T-cell (primary cell): ENCODE results near the gene RYK. TPM values are rescaled to one million over a fixed set of nuclear protein-coding genes. Genes with fewer than 3 reads are reported as not detected.

ENCODE experiments used
- ATAC-seq, 4 experiments: fragments of 200-7000 bp in 3 of 4; fragments of 150-1000 bp in 1 of 4; cut with Tn5 transposase; replicated peaks in 1 of 4; 1 replicate in 3 of 4; 2 replicates in 1 of 4; pipeline ENCODE4 v1.10.0; 2021; ENCODE audit warnings: moderate library complexity in 3 of 4, mild to moderate bottlenecking in 2 of 4, moderate number of reproducible peaks in 1 of 4
- CTCF ChIA-PET, 2 donors: fragments of 300-600 bp; sonication (Branson Sonifier 250); formaldehyde crosslinking; loops; one replicate each; lab custom pipeline; 2022; ENCODE audit warnings: antibody characterized with exemption in 2 of 2; lab: Charles Lee
- POLR2A ChIA-PET, 2 donors: fragments of 300-600 bp; sonication (Branson Sonifier 250); formaldehyde crosslinking; loops; one replicate each; lab custom pipeline; 2022; ENCODE audit warnings: antibody characterized with exemption in 2 of 2; lab: Charles Lee
- DNase-seq, 35 experiments: peaks; one replicate each; pipeline versions ENCODE4 v3.0.0 to v3.0.0-alpha.2; 2013 to 2023
- H3K27ac ChIP-seq: one replicate; pipeline ENCODE4 v1.5.1; 2013; ENCODE audit warnings: low read length
- H3K27me3 ChIP-seq, 2 experiments: replicated peaks in 1 of 2; 1 replicate in 1 of 2; 2 replicates in 1 of 2; pipeline versions ENCODE4 v1.6.1 to v1.7.0; 2013; ENCODE audit warnings: low read length in 1 of 2, mixed read lengths in 1 of 2; ENCODE audit not compliant: control insufficient read depth in 2 of 2, insufficient read depth in 2 of 2; ENCODE audit errors: extremely low read depth in 1 of 2
- H3K36me3 ChIP-seq, 2 donors: 1 replicate in 1 of 2; 2 replicates in 1 of 2; pipeline versions ENCODE4 v1.6.1 to v1.7.0; 2013; ENCODE audit warnings: low read length in 1 of 2; ENCODE audit not compliant: control insufficient read depth in 2 of 2, insufficient read depth in 1 of 2; ENCODE audit errors: extremely low read depth in 1 of 2
- H3K4me1 ChIP-seq, 2 experiments: 1 replicate in 1 of 2; 2 replicates in 1 of 2; pipeline versions ENCODE4 v1.6.1 to v1.7.0; 2013; ENCODE audit warnings: low read length in 2 of 2, mixed read lengths in 1 of 2; ENCODE audit not compliant: insufficient read depth in 2 of 2, control insufficient read depth in 1 of 2; ENCODE audit errors: extremely low read depth in 1 of 2
- H3K4me3 ChIP-seq, 2 donors: 1 replicate in 1 of 2; 2 replicates in 1 of 2; pipeline versions ENCODE4 v1.5.1 to v1.7.0; 2013; ENCODE audit warnings: mild to moderate bottlenecking in 2 of 2, low read length in 1 of 2, moderate library complexity in 1 of 2; ENCODE audit not compliant: control insufficient read depth in 1 of 2; ENCODE audit errors: extremely low read depth in 1 of 2
- H3K9me3 ChIP-seq: 2 replicates; pipeline ENCODE4 v1.7.0; 2013
- H3K27ac Mint-ChIP-seq, 2 donors: one replicate each; pipeline ENCODE4 v1.8.0; 2020 to 2021; ENCODE audit warnings: mild to moderate bottlenecking in 2 of 2, mixed read lengths in 2 of 2
- H3K27me3 Mint-ChIP-seq, 2 donors: one replicate each; pipeline ENCODE4 v1.8.0; 2021 to 2022; ENCODE audit warnings: mixed read lengths in 2 of 2
- H3K36me3 Mint-ChIP-seq: one replicate; pipeline ENCODE4 v1.8.0; 2021; ENCODE audit warnings: mixed read lengths
- H3K4me1 Mint-ChIP-seq, 3 donors: one replicate each; pipeline ENCODE4 v1.8.0; 2020 to 2022; ENCODE audit warnings: mixed read lengths in 3 of 3, mild to moderate bottlenecking in 1 of 3
- H3K4me3 Mint-ChIP-seq, 3 donors: one replicate each; pipeline ENCODE4 v1.8.0; 2020 to 2022; ENCODE audit warnings: mild to moderate bottlenecking in 3 of 3, mixed read lengths in 3 of 3, moderate library complexity in 3 of 3
- H3K9me3 Mint-ChIP-seq, 3 donors: one replicate each; pipeline ENCODE4 v1.8.0; 2020 to 2022; ENCODE audit warnings: mixed read lengths in 3 of 3
- WGBS: methylation state at CpG from one replicate; pipeline ENCODE4 v1.1.5; 2013; ENCODE audit warnings: missing lambda C conversion rate; ENCODE audit not compliant: insufficient coverage; 5-methylcytosine and 5-hydroxymethylcytosine counted together
- total RNA-seq, 35 experiments: library from RNA in 6 of 35; stranded (reverse) in 6 of 35; fragments of 120-200 nt in 1 of 35; gene quantifications; one replicate each; pipeline versions ENCODE4 v1.2.1 to v1.2.4 and lab custom pipeline; 2013 to 2026

RYK gene
- total RNA-seq, 5 donors from 2014 or later (not counting 1 experiment from before 2014, with no cell fraction given) = 33.6 to 46.3 (median 38.0) TPM

- Histone ChIP-seq H3K4me3 (no peak overlapping the region), H3K9me3 (no peaks in the 10 kb centered on the region), H3K27me3 (no peaks in the 10 kb centered on the region), H3K36me3 (peaks cover 4 to 29% of the 10 kb centered on the region in 2 donors), H3K27ac (no peak overlapping the region), H3K4me1 (no peaks in the 10 kb centered on the region)
- ChIA-PET CTCF (interaction anchor here (0.7 to 1.1 kb wide), 2 partner anchors 22 to 271 kb away, joined by 3 to 4 read pairs; no protein-coding TSS in a partner anchor), POLR2A (interaction anchor here in 1 of 2 donors (0.7 kb wide), 2 partner anchors 8 to 48 kb away, joined by 3 to 6 read pairs; no protein-coding TSS in a partner anchor)
- Mint-ChIP-seq H3K4me1 (no peaks in the 10 kb centered on the region), H3K9me3 (no peaks in the 10 kb centered on the region), H3K27ac (no peak overlapping the region), H3K4me3 (no peak overlapping the region), H3K36me3 (peaks cover 39% of the 10 kb centered on the region), H3K27me3 (no peaks in the 10 kb centered on the region)
- no peak for DNase-seq
- ATAC-seq = no peak
- no CpG with 5 or more reads among the region's 3 CpGs for WGBS
Observed at GRCh38 chr3:134190250-134190649, 60.4 kb downstream of the RYK start.

GRCh38 chr3:134189849-134190248 lies 60.8 kb downstream of the RYK start:
- ChIA-PET CTCF (interaction anchor here (0.7 to 1.1 kb wide), 2 partner anchors 22 to 272 kb away, joined by 3 to 4 read pairs; no protein-coding TSS in a partner anchor), POLR2A (interaction anchor here in 1 of 2 donors (0.7 kb wide), 2 partner anchors 8 to 48 kb away, joined by 3 to 6 read pairs; no protein-coding TSS in a partner anchor)
- Mint-ChIP-seq H3K4me3 (no peak overlapping the region), H3K36me3 (peaks cover 38% of the 10 kb centered on the region), H3K27ac (no peak overlapping the region), H3K4me1 (no peaks in the 10 kb centered on the region), H3K27me3 (no peaks in the 10 kb centered on the region), H3K9me3 (no peaks in the 10 kb centered on the region)
- Histone ChIP-seq H3K27me3 (no peaks in the 10 kb centered on the region), H3K9me3 (no peaks in the 10 kb centered on the region), H3K27ac (no peak overlapping the region), H3K4me3 (no peak overlapping the region), H3K4me1 (no peaks in the 10 kb centered on the region), H3K36me3 (peaks cover 4 to 27% of the 10 kb centered on the region in 2 donors)
- ATAC-seq = no peak
- DNase-seq = no peak

- no peaks in the 10 kb centered on the region for H3K9me3 Mint-ChIP-seq
- CTCF ChIA-PET = no interaction called here
- DNase-seq = no peak
Observed at GRCh38 chr3:134186391-134186790, 64.3 kb downstream of the RYK start.

GRCh38 chr3:134180761-134181160 lies 69.9 kb downstream of the RYK start:
- H3K4me3 ChIP-seq = no peak overlapping the region
- Mint-ChIP-seq H3K9me3 (no peaks in the 10 kb centered on the region), H3K36me3 (peaks cover 49% of the 10 kb centered on the region), H3K27me3 (no peaks in the 10 kb centered on the region), H3K4me3 (no peak overlapping the region), H3K4me1 (no peaks in the 10 kb centered on the region), H3K27ac (no peak overlapping the region)
- H3K4me1 ChIP-seq = no peaks in the 10 kb centered on the region
- ATAC-seq (no peak), DNase-seq (no peak)
- peaks cover 0 to 24% of the 10 kb centered on the region in 2 donors for H3K36me3 ChIP-seq
- WGBS = no CpG with 5 or more reads among the region's 1 CpG
- ChIA-PET POLR2A (no interaction called here), CTCF (interaction anchor here in 1 of 2 donors (1.0 kb wide), 1 partner anchor 19 kb away, joined by 3 read pairs; no protein-coding TSS in a partner anchor)
- H3K9me3 ChIP-seq = no peaks in the 10 kb centered on the region
- no peak overlapping the region for H3K27ac ChIP-seq
- H3K27me3 ChIP-seq = no peaks in the 10 kb centered on the region

More at GRCh38 chr3:134186391-134186790, 64.3 kb downstream of the RYK start:
- WGBS = 96% methylated on average over 2 of the region's 3 CpGs
- Histone ChIP-seq H3K27me3 (no peaks in the 10 kb centered on the region), H3K27ac (no peak overlapping the region), H3K9me3 (no peaks in the 10 kb centered on the region), H3K4me3 (no peak overlapping the region), H3K4me1 (no peaks in the 10 kb centered on the region), H3K36me3 (peaks cover 0 to 25% of the 10 kb centered on the region in 2 donors)
- H3K27me3 Mint-ChIP-seq = no peaks in the 10 kb centered on the region
- POLR2A ChIA-PET = interaction anchor here in 1 of 2 donors (0.7 kb wide), 1 partner anchor 14 kb away, joined by 3 read pairs; no protein-coding TSS in a partner anchor
- H3K36me3 Mint-ChIP-seq = peaks cover 35% of the 10 kb centered on the region
- H3K4me1 Mint-ChIP-seq = no peaks in the 10 kb centered on the region
- ATAC-seq = no peak
- H3K27ac Mint-ChIP-seq = no peak overlapping the region
- H3K4me3 Mint-ChIP-seq = no peak overlapping the region

- H3K4me3 ChIP-seq = no peak overlapping the region
- peaks cover 54% of the 10 kb centered on the region for H3K36me3 Mint-ChIP-seq
- H3K27me3 ChIP-seq = no peaks in the 10 kb centered on the region
- no peaks in the 10 kb centered on the region for H3K9me3 ChIP-seq
- H3K27ac ChIP-seq = no peak overlapping the region
- CTCF ChIA-PET = interaction anchor here (0.6 to 1.0 kb wide), 3 partner anchors 18 to 213 kb away, joined by 3 read pairs; no protein-coding TSS in a partner anchor
- no peak overlapping the region for H3K27ac Mint-ChIP-seq
- no peak overlapping the region for H3K4me3 Mint-ChIP-seq
- no peak for ATAC-seq
- no peak for DNase-seq
- H3K9me3 Mint-ChIP-seq = no peaks in the 10 kb centered on the region
- peaks cover 4 to 25% of the 10 kb centered on the region in 2 donors for H3K36me3 ChIP-seq
- WGBS = 100% methylated on average over 2 of the region's 2 CpGs
- no peaks in the 10 kb centered on the region for H3K27me3 Mint-ChIP-seq
- H3K4me1 Mint-ChIP-seq = no peaks in the 10 kb centered on the region
- no peaks in the 10 kb centered on the region for H3K4me1 ChIP-seq
- POLR2A ChIA-PET = no interaction called here
Observed at GRCh38 chr3:134179508-134179907, 71.2 kb downstream of the RYK start.

GRCh38 chr3:134163096-134163495 lies 87.6 kb downstream of the RYK start:
- no peak for DNase-seq
- H3K36me3 ChIP-seq = peaks cover 3 to 30% of the 10 kb centered on the region in 2 donors
- H3K4me1 ChIP-seq = no peaks in the 10 kb centered on the region
- no peaks in the 10 kb centered on the region for H3K27me3 Mint-ChIP-seq
- ATAC-seq = no peak
- peaks cover 62% of the 10 kb centered on the region for H3K36me3 Mint-ChIP-seq
- no peak overlapping the region for H3K4me3 Mint-ChIP-seq
- 80% methylated on average over 1 of the region's 6 CpGs for WGBS
- H3K27ac ChIP-seq = no peak overlapping the region
- H3K4me1 Mint-ChIP-seq = peaks cover 0 to 1% (median 0%) of the 10 kb centered on the region in 3 donors
- H3K9me3 Mint-ChIP-seq = no peaks in the 10 kb centered on the region
- H3K4me3 ChIP-seq = no peak overlapping the region
- H3K9me3 ChIP-seq = no peaks in the 10 kb centered on the region
- ChIA-PET POLR2A (interaction anchor here in 1 of 2 donors (0.7 kb wide), 1 partner anchor 31 kb away, joined by 3 read pairs; no protein-coding TSS in a partner anchor), CTCF (no interaction called here)
- no peaks in the 10 kb centered on the region for H3K27me3 ChIP-seq
- no peak overlapping the region for H3K27ac Mint-ChIP-seq
